ENCODE data around the gene STARD13.

Gene STARD13

GRCh38 chr13:33303855-33304597, 18.5 kb upstream of the STARD13 start:
- no peak for DNase-seq

GRCh38 chr13:33299626-33300025, 14.1 kb upstream of the STARD13 start:
- DNase-seq: no peak

- no peak for DNase-seq
These were observed 11.4 kb upstream of the STARD13 start for GRCh38 chr13:33296793-33297425.

- DNase-seq: no peak
These were observed 7.2 kb upstream of the STARD13 start for GRCh38 chr13:33292712-33293111.

- no peak for DNase-seq
These were observed 4.9 kb upstream of the STARD13 start for GRCh38 chr13:33290421-33290965.

GRCh38 chr13:33289966-33290365, 4.4 kb upstream of the STARD13 start:
- no peak for DNase-seq

- DNase-seq: no peak
These were observed 1.8 kb upstream of the STARD13 start for GRCh38 chr13:33287142-33287882.

GRCh38 chr13:33286128-33286527, 573 bp upstream of the STARD13 start:
- no peak for DNase-seq

- DNase-seq: no peak
These were observed 639 bp downstream of the STARD13 start for GRCh38 chr13:33284916-33285315.

GRCh38 chr13:33284031-33284430, 1.5 kb downstream of the STARD13 start:
- no peak for DNase-seq

- DNase-seq: no peak
These were observed 2.2 kb downstream of the STARD13 start for GRCh38 chr13:33283195-33283911.

GRCh38 chr13:33281951-33282595, 3.5 kb downstream of the STARD13 start:
- DNase-seq: no peak

GRCh38 chr13:33280923-33281322, 4.6 kb downstream of the STARD13 start:
- DNase-seq: no peak

GRCh38 chr13:33280279-33280905, 5.2 kb downstream of the STARD13 start:
- DNase-seq: no peak

- no peak for DNase-seq
These were observed 5.9 kb downstream of the STARD13 start for GRCh38 chr13:33279414-33280278.

- no peak for DNase-seq
These were observed 6.6 kb downstream of the STARD13 start for GRCh38 chr13:33278913-33279312.

GRCh38 chr13:33277946-33278345, 7.6 kb downstream of the STARD13 start:
- no peak for DNase-seq

GRCh38 chr13:33277037-33277740, 8.4 kb downstream of the STARD13 start:
- no peak for DNase-seq

- no peak for DNase-seq
These were observed 9.0 kb downstream of the STARD13 start for GRCh38 chr13:33276570-33276969.

- DNase-seq: no peak
These were observed 9.6 kb downstream of the STARD13 start for GRCh38 chr13:33275916-33276315.
